HuH-7 (cell line): ENCODE results near the gene PREP.
"Not testable (repeated sequence)": the region's sequence is repeated elsewhere in the genome, so short reads cannot be mapped to it uniquely, and the experiment has no call there.

Source experiments
- DNase-seq: peaks from one replicate; pipeline ENCODE4 v3.0.0; 2011; ENCODE audit warnings: low spot score

PREP gene

DNA sequence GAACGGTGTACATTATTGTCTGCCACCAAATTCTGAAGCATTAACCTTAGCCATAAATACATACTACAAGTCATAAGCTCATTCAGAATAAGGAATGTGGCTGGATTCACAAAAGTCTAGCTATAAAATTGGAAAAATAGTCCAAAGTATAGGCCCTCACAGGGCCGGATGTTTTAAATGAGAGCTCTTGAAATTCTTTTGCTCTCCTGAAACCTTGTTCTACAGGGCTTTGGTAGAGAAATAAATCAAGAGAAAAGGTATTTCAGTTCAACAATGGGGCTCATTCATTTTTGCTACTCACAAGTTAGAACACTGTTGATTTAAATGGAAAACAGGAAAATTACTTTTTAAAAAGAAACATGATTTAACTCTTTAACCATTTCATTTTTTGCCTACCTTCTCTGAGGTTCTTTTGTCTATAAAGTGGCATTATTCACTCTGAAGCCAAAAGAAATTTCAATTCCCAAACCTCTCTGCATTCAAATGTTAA, 58.0 kb downstream of the PREP start:
- no peak for DNase-seq

DNA sequence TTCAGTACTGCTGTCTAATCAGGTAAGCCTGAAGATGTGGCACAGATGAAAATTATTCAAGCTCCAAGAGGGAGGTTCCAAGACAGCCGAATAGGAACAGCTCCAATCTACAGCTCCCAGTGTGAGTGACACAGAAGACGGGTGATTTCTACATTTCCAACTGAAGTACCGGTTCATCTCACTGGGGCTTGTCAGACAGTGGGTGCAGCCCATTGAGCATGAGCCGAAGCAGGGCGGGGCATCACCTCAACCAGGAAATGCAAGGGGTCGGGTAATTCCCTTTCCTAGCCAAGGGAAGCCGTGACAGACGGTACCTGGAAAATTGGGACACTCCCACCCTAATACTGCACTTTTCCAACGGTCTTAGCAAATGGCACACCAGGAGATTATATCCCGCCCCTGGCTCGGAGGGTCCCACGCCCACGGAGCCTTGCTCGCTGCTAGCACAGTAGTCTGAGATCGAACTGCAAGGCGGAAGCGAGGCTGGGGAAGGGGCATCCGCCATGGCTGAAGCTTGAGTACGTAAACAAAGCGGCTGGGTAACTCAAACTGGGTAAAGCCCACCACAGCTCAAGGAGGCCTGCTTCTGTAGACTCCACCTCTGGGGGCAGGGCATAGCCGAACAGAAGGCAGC, 64.4 kb downstream of the PREP start:
- DNase-seq: not testable (repeated sequence)

DNA sequence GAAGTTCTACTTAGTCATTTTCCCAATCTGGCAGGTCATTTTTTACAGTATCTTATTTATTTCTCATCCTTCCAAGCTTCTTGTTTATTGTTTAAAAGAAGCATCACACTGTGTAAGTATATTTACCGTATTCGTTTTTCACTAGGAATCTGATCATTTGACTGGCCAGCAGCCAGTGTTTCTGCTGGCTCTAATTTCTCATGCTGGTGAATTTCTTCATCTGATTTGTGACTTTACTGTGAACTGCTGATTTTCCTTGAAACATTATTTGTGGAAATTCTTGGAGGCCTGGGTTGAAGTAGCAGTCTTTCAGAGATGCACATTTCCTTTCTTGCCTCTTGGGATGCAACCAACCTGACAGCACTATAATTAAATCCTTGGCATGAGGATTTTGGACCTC, 65.9 kb downstream of the PREP start:
- DNase-seq: no peak

DNA sequence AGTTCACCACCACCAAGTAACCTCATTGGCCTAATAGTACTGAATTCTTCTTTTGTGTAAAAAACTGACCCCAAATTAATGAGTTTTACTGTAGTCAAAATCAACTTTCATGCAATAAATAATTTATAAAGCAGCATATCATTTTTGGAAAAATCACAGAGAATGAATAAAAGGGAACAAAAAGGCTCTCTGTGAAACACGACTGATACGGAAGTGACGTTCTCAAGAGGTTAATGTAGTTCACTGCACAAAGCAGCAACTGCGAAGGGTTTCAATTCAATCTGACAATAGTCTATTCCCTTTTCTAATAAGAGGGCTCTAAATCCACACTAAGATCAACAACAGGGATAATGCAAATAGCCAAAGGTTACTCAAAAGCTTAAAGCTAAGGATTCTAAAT, 70.3 kb downstream of the PREP start:
- no peak for DNase-seq

DNA sequence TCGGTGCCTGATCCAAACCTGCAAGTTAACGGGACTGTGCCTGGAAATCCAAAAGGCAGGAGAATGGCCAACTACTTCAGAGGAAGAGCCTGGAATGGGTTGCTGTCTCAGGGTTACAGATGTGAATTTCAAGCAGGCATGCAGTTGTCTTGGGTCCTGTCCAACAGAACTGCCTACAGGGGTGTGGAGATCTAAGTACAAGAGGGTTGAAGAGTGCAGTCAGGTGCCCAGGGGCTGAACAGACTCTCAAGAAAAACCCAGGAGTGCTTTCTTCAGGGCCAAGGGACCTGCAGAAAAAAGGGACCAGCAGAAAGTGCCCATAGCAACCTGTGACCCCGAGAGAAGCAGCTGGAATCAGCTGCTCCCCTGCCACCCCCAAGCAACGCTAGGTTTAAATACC, 71.0 kb downstream of the PREP start:
- DNase-seq: no peak

DNA sequence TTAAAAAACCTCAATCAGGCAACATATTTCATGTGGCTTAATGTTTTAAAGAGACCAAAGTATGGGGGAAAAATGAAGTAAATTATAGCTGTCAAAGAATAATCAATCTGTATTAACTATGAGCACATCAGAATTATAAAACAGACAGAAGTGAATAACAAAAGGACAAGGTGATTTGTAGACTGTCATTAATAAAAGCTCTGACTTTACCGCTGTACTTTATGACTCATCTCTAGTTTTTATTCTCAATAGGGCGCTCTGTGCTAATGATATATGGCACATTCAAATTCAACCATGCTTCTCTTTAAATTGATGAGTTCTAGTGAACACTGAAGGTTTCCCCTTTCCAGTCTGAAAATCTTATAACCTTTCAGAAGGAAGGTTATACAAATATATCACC, 72.0 kb downstream of the PREP start:
- no peak for DNase-seq

DNA sequence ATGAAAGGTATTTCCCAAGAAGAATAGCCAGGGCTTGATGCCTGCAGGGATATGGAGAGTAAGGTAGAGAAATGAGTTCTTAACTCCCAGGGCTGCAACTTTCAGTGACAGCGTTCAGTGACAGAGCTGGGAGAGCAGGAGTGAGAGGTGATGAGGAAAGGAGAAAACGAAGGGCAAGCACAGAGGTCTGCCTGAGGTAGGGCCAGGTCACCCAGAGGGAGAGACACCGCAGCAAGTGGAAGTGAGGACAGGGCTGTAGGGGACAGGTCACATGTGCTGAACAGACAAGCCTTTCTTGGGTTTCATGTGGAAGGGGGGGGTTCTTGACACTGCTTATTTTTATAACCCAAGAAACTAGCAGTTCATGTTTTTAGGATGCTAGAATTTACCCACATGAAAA, 72.5 kb downstream of the PREP start:
- DNase-seq: no peak

DNA sequence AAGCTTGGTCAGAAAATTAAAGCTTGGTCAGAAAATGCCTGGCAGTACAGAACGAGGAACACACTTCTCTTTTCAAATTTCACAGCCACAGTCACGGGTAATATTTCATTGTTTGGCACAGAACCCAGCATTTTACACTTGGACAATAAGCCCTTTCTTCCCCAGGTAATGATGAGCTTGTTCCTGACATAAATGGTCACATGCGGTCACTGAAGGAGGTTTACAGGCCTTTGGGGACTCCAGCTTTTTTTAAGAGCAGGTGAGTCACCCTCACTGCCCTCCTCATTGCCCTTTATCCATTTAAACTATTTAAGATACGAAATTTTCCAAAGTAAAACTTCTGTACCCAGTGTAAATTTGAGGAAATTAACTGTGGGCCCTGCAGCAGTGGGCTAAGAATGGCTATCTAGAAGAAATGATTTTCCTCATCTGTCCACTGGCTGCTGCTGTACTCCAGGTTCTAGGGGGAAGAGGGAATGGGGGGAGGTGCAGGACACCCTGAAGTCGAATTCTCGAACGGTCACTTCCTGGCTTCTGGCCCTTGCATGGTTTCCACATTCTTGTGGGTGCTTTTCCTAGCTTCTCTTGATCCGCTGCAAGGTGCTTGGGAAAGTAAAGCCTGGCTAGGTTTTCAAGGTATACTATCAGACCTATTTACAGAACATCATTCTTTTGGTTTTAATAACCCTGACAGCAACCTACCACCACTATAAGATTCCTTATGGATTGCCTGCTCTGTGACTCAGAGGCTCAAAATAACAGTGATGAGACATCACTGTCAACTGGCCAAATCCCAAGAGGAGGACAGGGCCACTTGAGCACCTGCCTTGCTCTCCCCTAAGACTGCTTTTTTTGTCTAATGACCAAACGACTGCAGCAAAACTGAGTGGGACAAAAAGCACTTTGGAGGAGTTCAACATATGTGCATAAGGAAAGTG, 75.8 kb downstream of the PREP start:
- no peak for DNase-seq

DNA sequence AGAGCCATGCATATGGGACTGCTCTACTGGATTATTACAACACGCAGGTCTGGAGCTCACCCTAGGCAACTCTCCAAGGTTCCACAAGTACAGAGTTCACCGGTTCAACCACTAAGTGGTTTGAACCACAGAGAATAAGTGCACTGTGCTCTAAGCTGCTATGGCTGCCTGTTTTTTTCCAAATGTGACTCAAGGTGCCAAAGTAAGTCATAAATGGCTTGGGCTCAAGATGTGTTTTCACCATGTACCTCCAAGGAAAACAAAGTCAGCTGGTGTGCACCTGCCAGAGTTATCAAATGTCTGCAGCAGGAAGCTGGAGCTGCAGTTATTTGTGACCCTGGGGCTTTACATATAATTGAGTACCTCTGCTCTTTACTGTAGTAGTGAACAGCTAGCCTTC, 76.7 kb downstream of the PREP start:
- peak; percentile 14 for DNase-seq

DNA sequence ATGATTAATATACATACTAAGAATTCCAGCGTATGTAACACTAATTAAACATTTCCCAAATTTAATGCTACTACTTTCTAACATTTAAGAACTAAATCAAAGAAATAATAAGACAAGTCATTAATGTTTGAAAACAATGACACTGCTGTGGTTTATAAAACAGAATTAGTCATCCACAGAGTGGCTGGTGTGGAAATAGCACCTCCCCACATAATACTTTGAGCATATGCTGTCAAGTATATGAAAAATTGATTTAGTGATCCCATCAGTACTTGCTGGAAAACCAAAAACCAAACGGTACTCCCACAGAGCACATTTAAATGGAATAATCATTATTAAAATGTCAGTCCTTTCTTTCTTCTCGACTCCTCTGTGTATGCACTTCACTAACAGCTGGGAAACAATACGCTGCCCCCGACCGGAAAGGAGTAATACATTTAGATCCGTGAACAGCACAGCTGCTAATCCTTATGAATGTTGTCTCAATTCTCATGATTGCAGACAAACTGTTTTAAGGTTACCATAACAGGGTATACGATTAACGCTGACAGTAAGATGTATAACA, 78.4 kb downstream of the PREP start:
- no peak for DNase-seq

DNA sequence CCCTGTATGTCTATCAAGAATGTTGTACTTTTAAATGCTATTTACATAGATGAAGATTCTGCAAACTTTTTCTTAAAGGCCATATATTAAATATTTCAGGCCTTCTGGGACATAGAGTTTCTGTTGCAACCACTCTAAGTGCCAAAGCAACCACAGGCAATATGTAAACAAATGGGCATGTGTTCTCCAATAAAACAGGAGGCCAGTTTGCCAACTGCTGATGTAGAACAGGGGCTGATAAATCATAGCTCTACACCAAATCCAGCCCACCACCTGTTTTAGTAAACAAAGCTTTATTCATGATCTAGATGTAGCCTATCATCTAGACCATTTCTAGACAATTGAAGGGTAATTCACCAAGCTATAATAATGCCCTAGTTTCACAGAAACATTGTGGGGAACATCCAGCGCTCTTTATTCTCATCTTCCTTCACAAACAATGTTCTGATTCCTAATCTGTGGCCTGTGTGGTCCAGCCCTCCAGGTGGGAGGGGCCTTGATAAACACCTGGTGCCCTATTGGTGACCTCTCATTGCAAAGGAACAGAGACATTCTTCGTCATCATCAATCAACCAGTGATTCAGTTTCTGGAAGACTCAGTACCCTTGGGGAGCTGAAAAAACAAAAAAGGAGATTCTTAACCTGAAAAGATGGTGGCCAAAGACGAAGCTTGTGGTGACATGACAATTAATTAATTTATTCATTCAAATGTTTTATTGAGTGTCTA, 80.2 kb downstream of the PREP start:
- no peak for DNase-seq

DNA sequence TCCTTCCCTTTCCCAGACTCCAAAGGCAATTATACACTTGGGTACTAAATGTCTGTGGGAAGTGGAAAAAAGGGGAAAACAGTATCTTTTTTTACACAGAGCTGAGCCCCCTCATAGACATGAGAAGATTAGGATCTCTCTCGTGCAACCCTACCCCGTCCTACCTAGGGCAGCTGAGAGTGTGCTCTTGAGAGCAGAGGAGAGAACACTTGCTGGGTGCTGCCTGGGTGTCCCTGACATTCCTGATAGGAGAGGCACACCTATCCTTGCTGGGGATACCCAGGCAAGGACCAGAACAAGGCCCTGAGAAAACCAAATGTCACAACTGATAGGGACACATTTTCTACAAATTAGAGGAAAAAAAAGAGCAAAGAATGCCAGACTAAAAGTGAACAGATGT, 81.2 kb downstream of the PREP start:
- no peak for DNase-seq

DNA sequence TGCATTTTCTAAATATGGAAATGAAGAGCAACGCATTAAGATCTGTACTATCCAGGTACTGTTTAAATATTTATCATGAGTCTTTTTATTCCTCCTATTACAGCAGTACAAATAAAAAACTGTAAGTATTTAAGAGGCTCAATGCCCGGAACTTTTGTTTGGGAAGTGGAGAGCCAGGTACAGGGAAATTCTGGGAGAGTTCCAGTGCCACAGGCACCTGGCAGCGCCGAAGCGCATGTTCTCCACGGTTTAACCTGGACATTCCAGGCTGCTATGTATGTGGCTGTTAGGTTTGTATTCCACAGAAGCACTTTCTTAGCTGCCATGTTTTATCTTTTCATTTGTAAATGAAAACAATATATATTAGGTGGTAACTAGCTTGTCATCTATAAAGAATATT, 81.7 kb downstream of the PREP start:
- no peak for DNase-seq

DNA sequence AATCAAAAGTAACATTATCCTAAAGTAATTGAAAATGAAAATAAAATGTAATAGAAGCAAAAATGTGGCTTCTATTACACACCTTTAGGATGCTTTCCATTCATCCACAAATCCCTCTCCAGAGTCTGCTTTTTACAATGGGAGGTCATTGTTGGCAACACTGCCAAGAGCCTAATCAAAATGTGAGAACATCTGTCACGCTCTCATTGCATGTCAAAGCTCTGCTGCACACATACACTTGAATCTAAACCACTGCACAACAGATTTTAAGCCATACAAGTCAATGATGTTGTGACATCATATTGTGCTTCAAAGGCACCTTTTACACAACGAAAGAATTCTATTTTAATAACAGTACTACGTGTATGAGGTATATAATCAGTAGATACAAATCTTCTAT, 82.1 kb downstream of the PREP start:
- DNase-seq: no peak

DNA sequence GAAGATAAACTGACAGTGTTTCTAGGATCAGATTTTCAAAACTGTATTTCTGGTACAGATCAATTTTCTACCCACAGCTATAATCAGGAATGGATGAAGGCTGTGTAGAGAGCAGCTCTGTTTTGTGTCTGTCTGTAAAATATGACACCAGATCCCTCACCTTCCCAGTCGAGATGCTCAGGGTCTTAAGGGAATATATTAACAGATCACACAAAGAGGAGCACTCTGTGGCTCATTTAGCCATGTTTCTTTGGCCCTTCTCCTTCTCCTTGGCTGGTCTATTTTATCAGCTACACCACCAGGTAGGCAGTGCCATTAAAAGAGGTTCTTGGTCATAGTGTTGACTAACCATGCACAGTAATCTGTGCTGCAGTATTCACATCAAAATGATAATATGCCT, 82.6 kb downstream of the PREP start:
- DNase-seq: no peak

DNA sequence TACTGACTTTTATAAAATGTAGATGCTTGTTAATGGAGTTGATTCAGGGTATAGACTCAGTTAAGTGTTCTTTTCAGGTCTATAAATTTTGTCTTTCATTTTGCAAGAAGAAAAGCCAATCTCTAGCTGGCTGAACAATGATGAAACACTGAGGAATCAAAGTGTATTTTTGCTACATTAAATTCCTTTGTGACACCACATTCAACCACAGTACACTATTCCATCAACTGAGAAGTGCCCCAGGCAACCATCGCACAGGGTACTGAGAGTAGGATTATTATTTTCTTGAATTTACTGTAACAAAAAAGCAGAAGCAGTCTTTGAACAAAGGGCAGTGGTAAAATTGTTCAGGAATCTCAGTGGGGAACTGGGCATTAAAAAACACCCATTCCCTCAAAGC, 83.6 kb downstream of the PREP start:
- DNase-seq: no peak

DNA sequence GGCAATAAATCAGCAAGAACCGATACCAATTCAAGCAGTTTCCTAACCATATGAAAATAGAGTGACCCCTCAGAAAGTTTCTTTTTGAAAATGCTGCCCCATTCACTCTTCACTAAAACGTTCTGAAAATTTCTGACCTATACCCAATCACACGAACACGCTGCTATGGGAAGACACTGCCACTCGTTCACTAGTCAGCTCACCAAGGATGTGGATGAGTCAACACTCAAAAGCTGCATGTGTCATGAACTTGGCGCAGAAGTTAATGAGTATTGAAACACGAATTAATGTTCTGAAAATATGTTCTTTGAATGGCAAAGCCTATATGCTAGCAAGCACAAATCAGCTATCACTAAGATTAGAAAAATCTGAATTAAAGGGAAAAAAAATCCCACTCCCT, 84.2 kb downstream of the PREP start:
- no peak for DNase-seq

DNA sequence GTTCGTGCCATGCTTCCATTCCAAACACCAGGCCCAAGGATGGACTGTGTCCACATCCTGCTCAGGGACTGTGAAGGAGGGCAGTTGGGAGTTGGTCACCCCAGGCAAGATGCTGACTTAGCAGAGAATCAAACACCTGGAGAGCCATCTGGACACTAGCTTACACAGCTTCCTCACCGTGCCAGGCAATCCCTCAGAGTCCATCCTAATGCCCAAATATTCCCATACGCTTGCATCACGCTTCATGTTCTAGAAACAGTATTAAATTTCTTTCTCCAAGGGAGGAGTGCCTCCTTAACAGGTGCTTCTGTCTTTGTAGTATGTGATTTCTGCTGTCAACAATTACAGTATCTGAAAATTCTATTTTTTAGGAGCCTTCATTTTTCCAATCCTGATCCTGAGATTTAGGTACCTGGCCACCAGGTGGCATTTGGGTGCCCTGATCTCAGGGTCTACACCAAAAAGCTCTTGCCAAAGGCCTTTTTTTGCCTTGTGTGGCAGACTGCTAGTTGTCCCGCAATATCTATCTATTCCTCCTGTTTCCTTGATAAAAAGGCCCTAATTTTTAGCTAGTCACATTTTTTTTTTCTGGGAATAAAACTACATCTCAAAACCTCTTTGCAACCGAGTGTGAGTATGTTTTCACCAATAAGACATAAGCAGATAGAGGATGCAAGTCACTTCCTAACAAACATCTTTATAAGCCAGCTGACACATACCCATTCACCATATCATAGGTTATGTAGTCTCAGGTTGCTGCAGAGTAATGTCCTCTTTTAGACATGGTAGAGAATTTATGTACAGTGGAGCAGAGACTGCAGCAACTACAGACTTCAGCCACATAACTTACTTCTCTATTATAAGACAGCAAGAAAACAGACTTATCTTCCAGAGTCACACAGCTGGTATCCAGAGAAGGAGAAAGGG, 85.0 kb downstream of the PREP start:
- DNase-seq: peak; percentile 30

DNA sequence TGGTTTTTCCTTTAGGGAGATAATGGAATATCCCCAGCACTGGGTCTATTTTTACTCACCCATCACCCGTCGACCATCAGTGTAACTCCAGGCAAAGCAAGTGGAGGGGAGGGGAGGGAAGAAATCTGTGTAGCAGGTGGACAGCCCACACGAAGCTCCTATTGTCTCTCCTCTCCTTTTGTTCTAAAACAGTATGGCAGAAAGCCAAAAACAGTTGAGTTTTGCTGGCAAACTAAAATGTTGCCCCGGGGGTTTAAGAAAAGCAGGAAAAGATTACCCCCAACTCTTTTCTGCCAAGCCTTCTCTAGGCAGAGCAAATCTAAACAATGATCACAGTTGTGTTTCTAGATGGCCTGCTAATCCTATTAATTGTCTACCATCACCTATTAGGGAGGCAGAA, 89.7 kb downstream of the PREP start:
- DNase-seq: no peak

DNA sequence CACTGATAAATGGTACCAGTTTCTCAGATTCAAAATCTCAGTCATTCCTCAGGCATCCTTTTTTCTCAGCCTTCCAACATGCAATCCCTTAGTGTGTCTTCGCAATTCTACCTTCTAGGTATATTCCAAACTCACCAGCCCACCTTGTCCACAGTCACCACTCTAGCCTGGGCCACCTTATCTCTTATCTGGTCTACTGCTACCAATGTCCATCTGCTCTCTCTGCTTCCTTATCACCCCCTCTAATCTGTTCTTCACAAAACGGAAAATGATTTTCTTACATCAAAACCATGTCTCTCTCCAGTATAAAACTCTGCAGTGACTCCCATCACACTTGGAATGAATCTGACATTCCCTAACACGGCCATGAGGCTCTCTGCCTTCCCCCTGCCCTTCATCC, 91.9 kb downstream of the PREP start:
- no peak for DNase-seq

DNA sequence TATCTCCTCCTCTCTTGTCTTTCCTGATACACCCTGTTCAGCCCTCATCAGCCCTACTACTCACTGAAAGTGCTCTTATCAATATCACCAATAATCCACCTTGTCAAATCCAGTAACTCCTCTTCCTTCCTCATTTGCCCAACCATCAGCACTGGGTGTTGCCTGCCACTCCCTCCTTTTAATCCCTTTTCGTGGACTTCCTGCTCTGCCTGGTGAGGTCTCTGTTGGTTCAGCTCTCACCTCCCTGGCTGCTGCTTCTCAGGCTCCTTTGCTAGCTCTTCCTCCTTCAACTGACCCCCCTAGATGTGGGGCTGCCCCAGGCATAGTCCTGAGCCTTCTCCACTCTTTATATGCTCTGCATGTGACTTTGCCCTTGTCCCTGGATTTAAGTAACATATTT, 92.5 kb downstream of the PREP start:
- no peak for DNase-seq
